ENCODE measurements around the gene SELENOF. TPM values are rescaled to one million over a fixed set of nuclear protein-coding genes. Genes with fewer than 3 reads are reported as not detected.
A peak's percentile ranks its signal among the peaks of the same experiment; 100 is the strongest.

SELENOF gene
- polyA plus RNA-seq, 2 of the 4 experiments (the other 2 are of a cell fraction): 166 to 311 TPM

GRCh38 chr1:86860424-86860823 is 53.5 kb downstream of the SELENOF start:
- Histone ChIP-seq H3K4me3 (no peak overlapping the region), H3K9me3 (no peaks in the 10 kb centered on the region), H3K4me1 (peaks cover 10% of the 10 kb centered on the region; the same call in 1 of the 3 replicates), H3K4me2 (peak overlapping the region; percentile 2; the same call in 1 of the 3 replicates), H3K27ac (no peak overlapping the region)
- TF ChIP-seq SMC3 (IDR thresholded peaks at IDR 0.05): no peak
- no peak for TF ChIP-seq REST (IDR thresholded peaks at IDR 0.05)
- TF ChIP-seq ZNF302 (CRISPR knock-in tag; IDR thresholded peaks at IDR 0.05): no peak
- TF ChIP-seq NFE2L2 (conservative IDR thresholded peaks at IDR 0.05; ENCODE audit: low read length): no peak
- TF ChIP-seq ZC3H11A (IDR thresholded peaks at IDR 0.05): no peak
- no peak for DNase-seq (ENCODE audit: low read depth in 1 of 2, low spot score in 1 of 2)
- 78% methylated on average over 1 of the region's 1 CpG for WGBS (ENCODE audit: missing lambda C conversion rate)
- ChIA-PET CTCF (no interaction called here), POLR2A (no interaction called here)
- no peak for FAIRE-seq
- ATAC-seq: no peak

GRCh38 chr1:86860020-86860419 is 53.9 kb downstream of the SELENOF start:
- TF ChIP-seq CTCF (IDR thresholded peaks at IDR 0.05) (no peak), FOXS1 (CRISPR knock-in tag; IDR thresholded peaks at IDR 0.05) (no peak), RNF2 (IDR thresholded peaks at IDR 0.05; ENCODE audit: borderline replicate concordance, low read depth) (no peak), POLR2AphosphoS2 (conservative IDR thresholded peaks at IDR 0.05; ENCODE audit: low read length) (no peak), HOXA7 (CRISPR knock-in tag; IDR thresholded peaks at IDR 0.05) (no peak), GATA3 (IDR thresholded peaks at IDR 0.05; ENCODE audit: borderline replicate concordance) (no peak), ZNF302 (CRISPR knock-in tag; IDR thresholded peaks at IDR 0.05) (no peak), SREBF2 (IDR thresholded peaks at IDR 0.05) (no peak), ESRRA (IDR thresholded peaks at IDR 0.05; ENCODE audit: borderline replicate concordance, low read length) (no peak), FOSL2 (IDR thresholded peaks at IDR 0.05) (no peak), FOSL2 (CRISPR knock-in tag; IDR thresholded peaks at IDR 0.05) (no peak), HDAC2 (IDR thresholded peaks at IDR 0.05) (no peak), TFCP2L1 (CRISPR knock-in tag; IDR thresholded peaks at IDR 0.05) (no peak), HOXB13 (CRISPR knock-in tag; IDR thresholded peaks at IDR 0.05; ENCODE audit: low read depth) (no peak), JUN (IDR thresholded peaks at IDR 0.05) (no peak)
- TF ChIP-seq, protein P1, sequence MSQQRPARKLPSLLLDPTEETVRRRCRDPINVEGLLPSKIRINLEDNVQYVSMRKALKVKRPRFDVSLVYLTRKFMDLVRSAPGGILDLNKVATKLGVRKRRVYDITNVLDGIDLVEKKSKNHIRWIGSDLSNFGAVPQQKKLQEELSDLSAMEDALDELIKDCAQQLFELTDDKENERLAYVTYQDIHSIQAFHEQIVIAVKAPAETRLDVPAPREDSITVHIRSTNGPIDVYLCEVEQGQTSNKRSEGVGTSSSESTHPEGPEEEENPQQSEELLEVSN (IDR thresholded peaks at IDR 0.05; ENCODE audit: borderline replicate concordance, low read depth): no peak
- TF ChIP-seq, protein P2, sequence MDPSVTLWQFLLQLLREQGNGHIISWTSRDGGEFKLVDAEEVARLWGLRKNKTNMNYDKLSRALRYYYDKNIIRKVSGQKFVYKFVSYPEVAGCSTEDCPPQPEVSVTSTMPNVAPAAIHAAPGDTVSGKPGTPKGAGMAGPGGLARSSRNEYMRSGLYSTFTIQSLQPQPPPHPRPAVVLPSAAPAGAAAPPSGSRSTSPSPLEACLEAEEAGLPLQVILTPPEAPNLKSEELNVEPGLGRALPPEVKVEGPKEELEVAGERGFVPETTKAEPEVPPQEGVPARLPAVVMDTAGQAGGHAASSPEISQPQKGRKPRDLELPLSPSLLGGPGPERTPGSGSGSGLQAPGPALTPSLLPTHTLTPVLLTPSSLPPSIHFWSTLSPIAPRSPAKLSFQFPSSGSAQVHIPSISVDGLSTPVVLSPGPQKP (IDR thresholded peaks at IDR 0.05; ENCODE audit: low read depth, low read length): no peak
- Histone ChIP-seq H3K27ac (no peak overlapping the region), H3K4me2 (peak overlapping the region; percentile 2; the same call in 1 of the 3 replicates), H3K4me3 (no peak overlapping the region), H3K4me1 (peaks cover 10% of the 10 kb centered on the region; the same call in 1 of the 3 replicates), H3K9me3 (no peaks in the 10 kb centered on the region)
- ChIA-PET CTCF (no interaction called here), POLR2A (no interaction called here)
- 83% methylated on average over 2 of the region's 2 CpGs for WGBS (ENCODE audit: missing lambda C conversion rate)
- no peak for DNase-seq (ENCODE audit: low read depth in 1 of 2, low spot score in 1 of 2)
- no peak for FAIRE-seq
- no peak for ATAC-seq

Measured in A549 (cell line).